PC-3 (cell line): Measurements from ENCODE around the gene MAZ. TPM values are rescaled to one million over a fixed set of nuclear protein-coding genes. Genes with fewer than 3 reads are reported as not detected.

Experiments
- ATAC-seq: fragments of 200-7000 bp; cut with Tn5 transposase; 2 replicates; pipeline ENCODE4 v1.9.1; 2020; ENCODE audit warnings: mild to moderate bottlenecking, moderate library complexity
- BruUV-seq: library from RNA; stranded (reverse); fragments of 400-500 nt; replicated peaks from 2 replicates; lab custom pipeline; 2021; lab: Mats Ljungman, UMichigan
- CTCF ChIA-PET: fragments of 300-600 bp; sonication (Branson Sonifier 250); formaldehyde crosslinking; loops from one replicate; lab custom pipeline; 2022; ENCODE audit warnings: antibody characterized with exemption; lab: Charles Lee
- POLR2A ChIA-PET: fragments of 300-600 bp; sonication (Branson Sonifier 250); formaldehyde crosslinking; loops from one replicate; lab custom pipeline; 2022; ENCODE audit warnings: antibody characterized with exemption; ENCODE audit not compliant: unreplicated experiment; lab: Charles Lee
- DNase-seq: peaks from one replicate; pipeline ENCODE4 v3.0.0-alpha.2; 2015
- H2AFZ ChIP-seq: fragments of 300-600 bp; sonication (generic); 2 replicates; pipeline ENCODE4 v1.6.0; 2016; ENCODE audit warnings: antibody characterized with exemption, low read length
- H3F3A ChIP-seq: fragments of 300-600 bp; sonication (generic); one replicate; pipeline ENCODE4 v1.6.0; 2017; ENCODE audit warnings: antibody characterized with exemption, low read length, control low read depth, mild to moderate bottlenecking; ENCODE audit not compliant: unreplicated experiment
- H3K27ac ChIP-seq: fragments of 300-600 bp; sonication (generic); 2 replicates; pipeline ENCODE4 v1.5.1; 2016; ENCODE audit warnings: mild to moderate bottlenecking, low read length
- H3K27me3 ChIP-seq: fragments of 300-600 bp; sonication (generic); 2 replicates; pipeline ENCODE4 v1.6.1; 2016; ENCODE audit warnings: low read length, mixed read lengths
- H3K36me3 ChIP-seq: fragments of 300-600 bp; sonication (generic); 2 replicates; pipeline ENCODE4 v1.6.1; 2016; ENCODE audit warnings: low read depth, mixed run types, low read length, mixed read lengths
- H3K4me1 ChIP-seq: fragments of 300-600 bp; sonication (generic); 2 replicates; pipeline ENCODE4 v1.5.1; 2016; ENCODE audit warnings: low read length; ENCODE audit not compliant: insufficient read depth
- H3K4me2 ChIP-seq: fragments of 300-600 bp; sonication (generic); 2 replicates; pipeline ENCODE4 v1.6.0; 2016; ENCODE audit warnings: low read length
- H3K4me3 ChIP-seq: fragments of 300-600 bp; sonication (generic); 2 replicates; pipeline ENCODE4 v1.5.1; 2016; ENCODE audit warnings: mild to moderate bottlenecking, low read length, mixed read lengths
- H3K79me2 ChIP-seq: fragments of 300-600 bp; sonication (generic); 2 replicates; pipeline ENCODE4 v1.6.1; 2017; ENCODE audit warnings: low read length, mixed read lengths
- H3K9ac ChIP-seq: fragments of 300-600 bp; sonication (generic); 2 replicates; pipeline ENCODE4 v1.6.0; 2016; ENCODE audit warnings: mild to moderate bottlenecking, low read length
- H3K9me2 ChIP-seq: fragments of 300-600 bp; sonication (generic); replicated peaks from 2 replicates; pipeline ENCODE4 v1.6.1; 2016; ENCODE audit warnings: mixed run types, low read length, mixed read lengths
- H3K9me3 ChIP-seq: fragments of 300-600 bp; sonication (generic); 2 replicates; pipeline ENCODE4 v1.6.1; 2016; ENCODE audit warnings: low read length, mixed read lengths
- H4K20me1 ChIP-seq: fragments of 300-600 bp; sonication (generic); 2 replicates; pipeline ENCODE4 v1.6.1; 2016; ENCODE audit warnings: low read length, mixed read lengths
- CTCF ChIP-seq: fragments of 300-600 bp; sonication (generic); conservative IDR thresholded peaks from 2 replicates; pipeline ENCODE4 v1.5.1; 2017; ENCODE audit warnings: antibody characterized with exemption, low read depth, mild to moderate bottlenecking, low read length
- EZH2 ChIP-seq: fragments of 300-600 bp; sonication (generic); IDR thresholded peaks from one replicate; pipeline ENCODE4 v1.6.1; 2017; ENCODE audit warnings: antibody characterized with exemption, mild to moderate bottlenecking, low read length; ENCODE audit not compliant: unreplicated experiment
- EZH2phosphoT487 ChIP-seq: fragments of 300-600 bp; sonication (generic); IDR thresholded peaks from 2 replicates; pipeline ENCODE4 v1.6.1; 2018; ENCODE audit warnings: mild to moderate bottlenecking, antibody characterized with exemption, low read length, borderline replicate concordance
- intact Hi-C: fragments of 100-400 bp; cut with micrococcal nuclease; formaldehyde crosslinking; loops from 2 replicates; pipeline ENCODE4 v1.9.0; 2023
- total RNA-seq: library from RNA; depleted of rRNA; stranded (reverse); fragments of >200 nt; gene quantifications from 2 replicates; pipeline ENCODE4 v1.2.3, GENCODE V29; 2014

The MAZ gene
- total RNA-seq, 1 experiment from 2014 or later = 279 TPM

GRCh38 chr16:29806641-29807425 is 504 bp downstream of the MAZ start:
- BruUV-seq = no TSS peak
- H3F3A ChIP-seq = no peaks in the 10 kb centered on the region
- H3K9me3 ChIP-seq = no peaks in the 10 kb centered on the region
- H3K27ac ChIP-seq = peak overlapping the region; percentile 73
- peak overlapping the region; percentile 83 for H3K9ac ChIP-seq
- DNase-seq = peak; percentile 50
- intact Hi-C loops = loop anchor here (5.0 kb wide), 1 partner anchor 105 kb away; no protein-coding TSS in a partner anchor
- peak overlapping the region; percentile 83 for H3K4me3 ChIP-seq
- H3K79me2 ChIP-seq = peaks cover 35% of the 10 kb centered on the region
- TF ChIP-seq EZH2phosphoT487 (no peak), EZH2 (no peak), CTCF (no peak)
- no peak for ATAC-seq
- H4K20me1 ChIP-seq = 0 out of 2 replicates have a peak, but pooled peaks cover 6% of the 10 kb centered on the region
- H3K27me3 ChIP-seq = no peaks in the 10 kb centered on the region
- peak overlapping the region; percentile 61; the same call in 1 of the 2 replicates for H2AFZ ChIP-seq
- H3K36me3 ChIP-seq = no peaks in the 10 kb centered on the region; the same call in 1 of the 2 replicates
- CTCF ChIA-PET = interaction anchor here (0.6 to 1.2 kb wide), 3 partner anchors 9 to 107 kb away, joined by 3 to 9 read pairs (median 7); partner anchors contain the start of gene PAGR1
- no peaks in the 10 kb centered on the region for H3K9me2 ChIP-seq
- H3K4me1 ChIP-seq = peaks cover 39% of the 10 kb centered on the region
- H3K4me2 ChIP-seq = peak overlapping the region; percentile 97
- POLR2A ChIA-PET = interaction anchor here (0.6 kb wide), 2 partner anchors 18 to 110 kb away, joined by 3 to 7 read pairs; no protein-coding TSS in a partner anchor

GRCh38 chr16:29807426-29808218 is 1.3 kb downstream of the MAZ start:
- H3K9me3 ChIP-seq = no peaks in the 10 kb centered on the region
- TF ChIP-seq EZH2phosphoT487 (no peak), CTCF (peak; percentile 47; the same call in 1 of the 2 replicates)
- H3K9me2 ChIP-seq = no peaks in the 10 kb centered on the region
- H3K9ac ChIP-seq = peak overlapping the region; percentile 83
- intact Hi-C loops = loop anchor here (5.0 kb wide), 1 partner anchor 105 kb away; no protein-coding TSS in a partner anchor
- peak; percentile 14 for ATAC-seq
- H3K4me1 ChIP-seq = peaks cover 39% of the 10 kb centered on the region
- peaks cover 35% of the 10 kb centered on the region for H3K79me2 ChIP-seq
- peak; percentile 78 for DNase-seq
- peak overlapping the region; percentile 97 for H3K4me2 ChIP-seq
- H2AFZ ChIP-seq = peak overlapping the region; percentile 61; the same call in 1 of the 2 replicates
- peak overlapping the region; percentile 83 for H3K4me3 ChIP-seq
- H3K27ac ChIP-seq = peak overlapping the region; percentile 73
- H3F3A ChIP-seq = no peaks in the 10 kb centered on the region
- no TSS peak for BruUV-seq
- no peaks in the 10 kb centered on the region for H3K27me3 ChIP-seq
- POLR2A ChIA-PET = no interaction called here
- CTCF ChIA-PET = interaction anchor here (0.6 to 1.2 kb wide), 4 partner anchors 8 to 107 kb away, joined by 3 to 9 read pairs (median 4); partner anchors contain the start of genes PAGR1 and SEZ6L2
- 0 out of 2 replicates have a peak, but pooled peaks cover 6% of the 10 kb centered on the region for H4K20me1 ChIP-seq
- no peaks in the 10 kb centered on the region; the same call in 1 of the 2 replicates for H3K36me3 ChIP-seq
